GM18526 (cell line): ENCODE measurements around the gene ERRFI1.

ENCODE experiments used
- POLR2A ChIP-seq: IDR thresholded peaks from 3 replicates; pipeline ENCODE4 v1.6.1; 2011; ENCODE audit not compliant: insufficient read length; ENCODE audit errors: extremely low read depth

The ERRFI1 gene

DNA sequence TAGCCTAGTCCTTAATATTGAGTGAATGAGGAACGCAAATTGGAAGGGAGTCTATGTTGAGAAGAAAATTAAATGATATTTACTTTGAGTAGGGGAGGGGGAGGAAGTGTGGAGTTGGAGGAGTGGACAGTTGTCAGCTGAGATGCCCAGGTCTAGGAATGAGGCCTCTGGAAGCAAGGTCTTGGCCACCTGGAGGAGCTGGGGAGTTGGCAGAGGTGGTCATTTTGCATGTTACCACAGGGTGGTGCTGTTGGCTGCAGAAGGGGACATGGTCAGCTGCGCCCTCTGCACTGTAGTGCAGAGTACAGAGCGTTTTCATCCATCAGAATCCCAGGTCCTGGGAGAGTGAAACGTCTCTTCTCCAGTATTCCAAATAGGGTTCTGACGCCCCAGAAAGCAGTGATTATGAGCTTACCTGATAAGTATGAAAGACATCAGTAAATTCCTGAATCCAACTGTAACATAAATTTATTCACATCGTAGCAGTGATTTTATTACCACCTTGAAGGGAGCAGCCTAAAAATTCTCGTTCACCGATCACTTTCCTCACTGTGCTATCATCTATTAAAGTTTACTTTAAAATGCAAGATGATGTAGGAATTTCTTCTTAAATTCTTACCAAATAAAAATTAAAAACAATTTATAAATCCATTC is 50.8 kb downstream of the ERRFI1 start:
- no peak for TF ChIP-seq POLR2A

DNA sequence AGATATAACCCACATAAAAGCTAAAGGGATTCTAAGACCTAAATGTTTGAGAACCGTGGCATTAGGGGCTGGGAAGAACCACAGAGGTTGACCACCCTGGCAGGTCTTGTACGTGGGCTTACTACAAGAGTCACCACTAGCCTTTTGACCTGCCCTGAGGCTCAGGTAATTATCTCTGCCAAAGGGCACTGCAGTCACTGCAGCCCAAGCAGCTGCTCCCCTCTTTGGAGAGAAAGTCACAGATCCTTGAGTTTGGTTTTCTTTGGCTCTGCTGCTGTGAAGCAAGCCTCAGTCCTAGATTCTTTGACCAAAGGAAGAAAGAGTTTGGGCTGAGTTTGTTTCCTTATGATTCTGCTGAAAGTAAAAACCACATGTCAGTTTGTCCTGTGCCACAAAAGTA is 53.0 kb downstream of the ERRFI1 start:
- TF ChIP-seq POLR2A, result no peak

DNA sequence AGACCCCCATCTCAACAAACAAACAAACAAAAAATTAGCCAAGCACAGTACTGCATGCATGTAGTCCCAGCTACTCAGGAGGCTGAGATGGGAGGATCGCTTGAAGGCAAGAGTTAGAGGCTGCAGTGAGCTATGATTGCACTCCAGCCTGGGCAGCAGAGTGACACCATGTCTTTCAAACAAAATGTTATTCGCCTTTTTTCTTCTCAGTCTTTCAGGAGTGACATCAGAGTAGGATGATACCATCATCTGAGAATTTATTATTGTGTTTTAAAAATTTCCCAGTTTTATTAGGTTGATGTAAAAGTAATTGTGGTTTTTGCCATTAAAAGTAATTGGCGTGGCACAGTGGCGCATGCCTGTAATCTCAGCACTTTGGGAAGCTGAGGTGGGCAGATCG is 53.8 kb downstream of the ERRFI1 start:
- TF ChIP-seq POLR2A, result no peak

DNA sequence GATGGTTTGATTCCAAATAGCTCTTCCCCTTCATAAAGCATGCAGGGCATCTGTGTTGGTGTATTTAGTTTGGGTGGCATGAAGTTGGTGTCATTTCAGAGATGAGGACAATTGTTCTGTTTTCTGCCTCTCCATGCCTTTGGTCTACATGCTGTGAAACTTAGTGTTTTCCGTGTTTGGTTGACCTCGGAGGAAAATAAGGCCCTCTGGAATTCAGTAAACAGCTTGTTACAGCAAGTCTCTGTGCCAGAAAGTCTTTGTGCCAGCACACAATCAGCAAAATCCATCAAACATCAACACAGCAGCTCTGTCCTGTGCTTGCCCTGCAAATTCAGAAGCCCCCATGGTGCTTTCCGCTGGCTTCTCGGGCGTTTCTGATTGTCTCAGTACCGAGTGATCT is 55.1 kb downstream of the ERRFI1 start:
- no peak for TF ChIP-seq POLR2A

DNA sequence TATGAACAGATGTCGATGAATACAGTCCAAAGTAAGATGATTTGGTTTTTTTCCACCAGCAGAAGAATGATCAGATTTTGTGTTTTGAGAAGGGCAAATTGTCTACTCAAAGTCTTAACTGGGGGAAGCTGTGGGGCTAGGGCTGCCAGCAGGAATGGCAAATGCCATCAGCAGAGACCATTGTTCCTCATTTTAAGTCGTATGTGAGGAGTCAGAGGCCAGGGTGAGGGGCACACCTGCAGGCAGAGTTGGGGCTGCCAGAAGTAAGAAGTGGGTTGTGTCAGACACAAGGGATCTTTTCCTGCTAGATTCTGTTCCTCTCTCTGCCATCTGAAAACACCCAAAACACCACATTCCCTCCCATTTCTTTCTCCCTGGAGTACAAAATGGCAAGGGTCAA is 55.9 kb downstream of the ERRFI1 start:
- TF ChIP-seq POLR2A, result no peak

DNA sequence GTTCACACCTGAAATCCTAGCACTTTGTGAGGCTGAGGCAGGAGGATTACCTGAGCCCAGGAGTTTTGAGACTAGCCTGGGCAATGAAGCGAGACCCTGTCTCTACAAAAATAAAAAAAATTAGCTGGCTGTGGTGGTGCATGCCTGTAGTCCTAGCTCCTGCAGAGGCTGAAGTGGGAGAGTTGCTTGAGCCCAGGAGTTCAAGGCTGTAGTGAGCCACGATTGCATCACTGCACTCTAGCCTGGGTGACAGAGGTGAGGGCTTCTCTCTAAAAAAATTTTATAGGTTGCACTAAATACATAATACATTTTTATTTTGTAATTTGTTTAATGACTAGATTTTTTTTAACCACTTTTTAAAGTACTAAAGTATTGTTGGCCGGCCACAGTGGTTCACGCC is 58.5 kb downstream of the ERRFI1 start:
- no peak for TF ChIP-seq POLR2A

DNA sequence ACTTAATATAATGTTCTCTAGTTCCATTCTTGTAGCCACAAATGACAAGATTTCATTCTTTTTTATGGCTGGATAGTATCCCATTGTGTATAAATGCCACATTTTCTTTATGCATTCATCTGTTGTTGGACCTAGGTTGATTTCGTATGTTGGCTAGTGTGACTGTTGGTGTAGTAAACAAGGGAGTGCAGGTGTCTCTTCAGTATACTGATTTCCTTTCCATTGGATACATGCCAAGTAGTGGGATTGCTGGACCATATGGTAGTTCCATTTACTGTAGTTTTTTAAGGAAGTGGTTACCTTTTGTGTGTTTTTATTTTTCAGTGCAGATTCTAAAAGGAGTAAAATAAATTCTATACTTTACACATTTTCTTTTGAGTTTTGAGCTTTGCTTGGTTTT is 58.9 kb downstream of the ERRFI1 start:
- no peak for TF ChIP-seq POLR2A

DNA sequence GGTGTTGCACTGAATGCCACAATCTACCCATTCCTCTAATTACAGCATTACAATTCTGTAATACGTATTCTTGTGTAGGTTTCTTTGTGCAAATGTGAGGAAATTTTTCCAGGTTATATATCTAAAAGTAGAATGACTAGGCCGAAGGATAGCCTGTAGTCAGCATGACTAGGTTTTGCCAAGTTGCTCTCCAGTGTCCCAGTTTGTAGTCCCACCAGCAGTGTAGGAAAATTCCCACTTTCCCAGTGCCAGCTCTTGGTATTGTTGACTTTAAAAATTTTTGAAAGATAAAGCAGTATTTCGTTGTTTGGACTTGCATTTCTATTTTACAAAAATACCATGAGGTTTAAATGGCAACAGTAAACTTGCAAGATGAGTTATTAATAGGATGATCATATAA is 61.6 kb downstream of the ERRFI1 start:
- no peak for TF ChIP-seq POLR2A

DNA sequence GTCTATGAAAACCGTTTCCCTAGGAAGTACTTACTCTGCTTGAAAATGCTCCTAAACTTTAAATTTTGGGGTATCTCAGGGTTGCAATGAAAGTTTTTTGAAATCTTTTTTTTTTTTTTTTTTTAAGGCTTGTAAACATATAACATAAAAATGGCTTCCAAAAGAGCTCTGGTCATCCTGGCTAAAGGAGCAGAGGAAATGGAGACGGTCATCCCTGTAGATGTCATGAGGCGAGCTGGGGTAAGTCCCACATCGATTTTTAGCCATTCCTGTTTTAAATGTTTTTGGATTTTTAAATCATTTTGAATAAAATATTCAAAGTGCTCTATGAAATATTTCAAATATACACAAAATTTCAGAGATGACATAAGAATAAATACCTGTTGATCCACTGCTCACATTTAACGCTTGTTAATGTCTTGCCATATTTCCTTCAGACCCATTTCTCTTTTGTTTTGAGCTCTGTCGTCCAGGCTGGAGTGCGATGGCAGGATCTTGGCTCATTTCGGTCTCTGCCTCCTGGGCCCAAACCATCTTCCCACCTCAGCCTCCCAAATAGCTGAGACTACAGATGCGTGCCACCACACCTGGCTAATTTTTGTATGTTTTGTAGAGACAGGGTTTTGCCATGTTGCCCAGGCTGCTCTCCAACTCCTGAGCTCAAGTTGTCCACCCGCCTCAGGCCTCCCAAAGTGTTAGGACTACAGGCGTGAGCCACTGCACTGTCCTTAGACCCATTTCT is 63.3 kb downstream of the ERRFI1 start:
- TF ChIP-seq POLR2A, result no peak

DNA sequence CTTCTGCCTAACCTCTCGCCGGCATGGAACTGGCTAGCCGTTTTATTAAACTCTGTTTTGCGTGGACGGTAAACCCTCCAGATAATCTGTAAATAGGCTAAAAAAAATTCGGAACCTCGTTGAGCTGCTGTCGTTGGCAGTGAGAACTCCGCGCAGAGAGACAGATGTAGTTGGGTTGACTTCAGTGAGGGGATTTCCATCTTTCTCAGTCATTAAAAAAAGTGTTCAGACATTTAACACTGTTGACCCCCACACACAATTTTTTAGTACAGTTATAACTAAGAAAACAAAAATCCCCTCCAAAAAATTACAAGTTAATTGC is 64.1 kb downstream of the ERRFI1 start:
- TF ChIP-seq POLR2A, result no peak
